CD4-positive, alpha-beta T cell (primary cell): ENCODE data around the gene SCN8A. TPM values are rescaled to one million over a fixed set of nuclear protein-coding genes. Genes with fewer than 3 reads are reported as not detected.

Experiments
- ATAC-seq: fragments of 200-7000 bp; cut with Tn5 transposase; one replicate; pipeline ENCODE4 v1.10.0; 2022; ENCODE audit warnings: mild to moderate bottlenecking; ENCODE audit not compliant: poor library complexity
- CTCF ChIA-PET: fragments of 350-600 bp; sonication (Branson Sonifier 250); formaldehyde crosslinking; loops from one replicate; lab custom pipeline; 2021; ENCODE audit warnings: antibody characterized with exemption, inconsistent platforms; lab: Charles Lee
- POLR2A ChIA-PET: fragments of 350-600 bp; sonication (Branson Sonifier 250); formaldehyde crosslinking; loops from one replicate; lab custom pipeline; 2021; ENCODE audit warnings: antibody characterized with exemption, inconsistent platforms; lab: Charles Lee
- DNase-seq, 14 experiments: peaks; one replicate each; pipeline ENCODE4 v3.0.0-alpha.2; 2013 to 2020; ENCODE audit warnings: mixed read lengths in 2 of 14
- H3K27ac ChIP-seq, 2 donors: one replicate each; pipeline versions ENCODE4 v1.5.1 to v1.7.0; 2013; ENCODE audit warnings: low read length in 2 of 2, low read depth in 1 of 2, mild to moderate bottlenecking in 1 of 2
- H3K27me3 ChIP-seq, 2 experiments: 1 replicate in 1 of 2; 2 replicates in 1 of 2; pipeline versions ENCODE4 v1.6.1 to v1.7.0; 2013; ENCODE audit warnings: low read length in 2 of 2, control low read depth in 1 of 2, mild to moderate bottlenecking in 1 of 2, moderate library complexity in 1 of 2; ENCODE audit not compliant: insufficient read depth in 2 of 2, control insufficient read depth in 1 of 2
- H3K36me3 ChIP-seq: one replicate; pipeline ENCODE4 v1.6.1; 2013; ENCODE audit warnings: low read length, control low read depth; ENCODE audit not compliant: insufficient read depth
- H3K4me1 ChIP-seq: one replicate; pipeline ENCODE4 v1.6.1; 2013; ENCODE audit warnings: low read length, control low read depth; ENCODE audit not compliant: insufficient read depth
- H3K4me3 ChIP-seq: one replicate; pipeline ENCODE4 v1.5.1; 2013; ENCODE audit warnings: mild to moderate bottlenecking, low read length, moderate library complexity
- H3K9me3 ChIP-seq, 2 experiments: 1 replicate in 1 of 2; 2 replicates in 1 of 2; pipeline versions ENCODE4 v1.6.1 to v1.7.0; 2013; ENCODE audit warnings: low read length in 2 of 2, mild to moderate bottlenecking in 2 of 2, control low read depth in 1 of 2, moderate library complexity in 1 of 2; ENCODE audit not compliant: control insufficient read depth in 1 of 2, insufficient read depth in 1 of 2
- H3K27ac Mint-ChIP-seq: one replicate; pipeline ENCODE4 v1.8.0; 2020; ENCODE audit warnings: mixed read lengths
- H3K27me3 Mint-ChIP-seq: one replicate; pipeline ENCODE4 v1.8.0; 2021; ENCODE audit warnings: mixed read lengths
- H3K36me3 Mint-ChIP-seq: one replicate; pipeline ENCODE4 v1.8.0; 2021; ENCODE audit warnings: low read depth, mixed read lengths
- H3K4me1 Mint-ChIP-seq: one replicate; pipeline ENCODE4 v1.8.0; 2021; ENCODE audit warnings: low read depth, mixed read lengths
- H3K4me3 Mint-ChIP-seq: one replicate; pipeline ENCODE4 v1.8.0; 2020; ENCODE audit warnings: mild to moderate bottlenecking, mixed read lengths
- H3K9me3 Mint-ChIP-seq: one replicate; pipeline ENCODE4 v1.8.0; 2020; ENCODE audit warnings: mixed read lengths
- CTCF ChIP-seq: fragments of 200-600 bp; IDR thresholded peaks from one replicate; pipeline ENCODE4 v1.8.0; 2022; ENCODE audit warnings: antibody characterized with exemption, mild to moderate bottlenecking
- intact Hi-C, 2 experiments: fragments of 100-400 bp; cut with DNase I in 1 of 2; cut with micrococcal nuclease in 1 of 2; formaldehyde crosslinking; loops; one replicate each; pipeline versions ENCODE4 v1.15.1 to v1.9.0; 2023 to 2025; cut with DNase I, micrococcal nuclease
- total RNA-seq, 174 experiments: library from RNA in 2 of 174; stranded (reverse) in 2 of 174; gene quantifications; one replicate each; pipeline ENCODE4 v1.2.3 and lab custom pipeline; 2021 to 2026

Gene SCN8A
- total RNA-seq, 2 experiments from 2014 or later: 0.14 to 0.36 TPM

- ATAC-seq (no peak), DNase-seq (no peak)
- H3K36me3 Mint-ChIP-seq: no peaks in the 10 kb centered on the region
- peak overlapping the region; percentile 42 for H3K4me3 Mint-ChIP-seq
- no peak for TF ChIP-seq CTCF
- Histone ChIP-seq H3K36me3 (no peaks in the 10 kb centered on the region), H3K27ac (no peak overlapping the region), H3K4me3 (no peak overlapping the region), H3K27me3 (peaks cover 0 to 4% of the 10 kb centered on the region in 2 experiments), H3K4me1 (peaks cover 35% of the 10 kb centered on the region), H3K9me3 (no peaks in the 10 kb centered on the region)
- ChIA-PET POLR2A (no interaction called here), CTCF (no interaction called here)
- no peak overlapping the region for H3K27ac Mint-ChIP-seq
- intact Hi-C loops: no loop called here
- H3K27me3 Mint-ChIP-seq: no peaks in the 10 kb centered on the region
- no peaks in the 10 kb centered on the region for H3K9me3 Mint-ChIP-seq
- peaks cover 29% of the 10 kb centered on the region for H3K4me1 Mint-ChIP-seq
These were observed 227.7 kb downstream of the SCN8A start for GRCh38 chr12:51818566-51819300.

- TF ChIP-seq CTCF: no peak
- peak overlapping the region; percentile 53 for H3K27ac Mint-ChIP-seq
- intact Hi-C loops: loop anchor here (2.0 to 10.0 kb wide), 2 partner anchors 255 to 399 kb away; partner anchors contain the start of gene SMIM41 (in 1 of the 2)
- Histone ChIP-seq H3K36me3 (no peaks in the 10 kb centered on the region), H3K27me3 (peaks cover 0 to 2% of the 10 kb centered on the region in 2 experiments), H3K9me3 (no peaks in the 10 kb centered on the region), H3K4me3 (peak overlapping the region; percentile 58), H3K4me1 (peaks cover 28% of the 10 kb centered on the region), H3K27ac (peak overlapping the region in 1 of 2 donors; percentile 16)
- ChIA-PET POLR2A (interaction anchor here (0.8 to 2.4 kb wide), 19 partner anchors 8 to 1055 kb away, joined by 3 to 15 read pairs (median 6); partner anchors contain the start of genes ACVR1B, ATF1, ATG101 and POU6F1), CTCF (interaction anchor here (1.0 to 1.3 kb wide), 6 partner anchors 10 to 142 kb away, joined by 3 to 6 read pairs (median 4); partner anchors contain the start of gene ACVR1B)
- H3K4me1 Mint-ChIP-seq: peaks cover 33% of the 10 kb centered on the region
- no peaks in the 10 kb centered on the region for H3K27me3 Mint-ChIP-seq
- H3K36me3 Mint-ChIP-seq: no peaks in the 10 kb centered on the region
- H3K4me3 Mint-ChIP-seq: peak overlapping the region; percentile 81
- H3K9me3 Mint-ChIP-seq: no peaks in the 10 kb centered on the region
- DNase-seq (no peak), ATAC-seq (no peak)
These were observed 228.9 kb downstream of the SCN8A start for GRCh38 chr12:51819736-51820525.
